IMR-90 (cell line): ENCODE data around the gene PIM3. TPM values are rescaled to one million over a fixed set of nuclear protein-coding genes. Genes with fewer than 3 reads are reported as not detected.

Experiments used
- ATAC-seq: fragments of 200-7000 bp; cut with Tn5 transposase; 2 replicates; pipeline ENCODE4 v1.9.1; 2020; ENCODE audit warnings: low read depth, mild to moderate bottlenecking, moderate library complexity
- BruUV-seq: library from RNA; stranded (reverse); fragments of 400-500 nt; replicated peaks from 2 replicates; lab custom pipeline; 2021; lab: Mats Ljungman, UMichigan
- CTCF ChIA-PET: fragments of 300-600 bp; formaldehyde crosslinking; extraction: SDS; loops from one replicate; lab custom pipeline; 2021; ENCODE audit warnings: antibody characterized with exemption; lab: Yijun Ruan, JAX
- POLR2A ChIA-PET: fragments of 300-600 bp; sonication (Branson Sonifier 250); formaldehyde crosslinking; loops from one replicate; lab custom pipeline; 2022; ENCODE audit warnings: antibody characterized with exemption; ENCODE audit not compliant: unreplicated experiment; lab: Charles Lee
- DNase-seq: peaks from one replicate; pipeline ENCODE4 v3.0.0; 2013
- H2AFZ ChIP-seq: replicated peaks from 2 replicates; pipeline ENCODE3; 2013; ENCODE audit warnings: low read length, mild to moderate bottlenecking; ENCODE audit not compliant: poor library complexity
- H2AK5ac ChIP-seq: 2 replicates; pipeline ENCODE4 v1.6.1; 2013; ENCODE audit warnings: low read depth, low read length, inconsistent platforms
- H2AK9ac ChIP-seq: replicated peaks from 2 replicates; pipeline ENCODE3; 2013; ENCODE audit warnings: mild to moderate bottlenecking, low read depth, low read length, moderate library complexity; ENCODE audit not compliant: poor library complexity
- H2BK120ac ChIP-seq: 2 replicates; pipeline ENCODE4 v1.6.1; 2013; ENCODE audit warnings: low read depth, low read length, inconsistent platforms
- H2BK15ac ChIP-seq: 3 replicates; pipeline ENCODE4 v1.6.1; 2013; ENCODE audit warnings: low read depth, low read length, inconsistent platforms
- H2BK20ac ChIP-seq: 2 replicates; pipeline ENCODE4 v1.6.1; 2013; ENCODE audit warnings: low read depth, mild to moderate bottlenecking, inconsistent platforms, low read length, moderate library complexity
- H2BK5ac ChIP-seq: 2 replicates; pipeline ENCODE4 v1.6.1; 2013; ENCODE audit warnings: mild to moderate bottlenecking, low read depth, low read length, inconsistent platforms; ENCODE audit not compliant: poor library complexity, severe bottlenecking
- H3K14ac ChIP-seq: replicated peaks from 2 replicates; pipeline ENCODE4 v1.6.1; 2013; ENCODE audit warnings: low read depth, low read length, inconsistent platforms
- H3K18ac ChIP-seq: 2 replicates; pipeline ENCODE4 v1.6.1; 2013; ENCODE audit warnings: low read depth, low read length, control low read depth
- H3K23ac ChIP-seq: 2 replicates; pipeline ENCODE4 v1.6.1; 2013; ENCODE audit warnings: low read depth, low read length, inconsistent platforms
- H3K27ac ChIP-seq: 2 replicates; pipeline ENCODE4 v1.5.1; 2013; ENCODE audit warnings: mild to moderate bottlenecking, control low read depth, low read length; ENCODE audit not compliant: insufficient read depth
- H3K27me3 ChIP-seq: 2 replicates; pipeline ENCODE4 v1.6.1; 2013; ENCODE audit warnings: low read length; ENCODE audit not compliant: control insufficient read depth, insufficient read depth
- H3K36me3 ChIP-seq: 2 replicates; pipeline ENCODE4 v1.6.1; 2013; ENCODE audit warnings: low read length, mixed read lengths; ENCODE audit not compliant: control insufficient read depth, insufficient read depth
- H3K4ac ChIP-seq: 2 replicates; pipeline ENCODE4 v1.6.1; 2013; ENCODE audit warnings: low read depth, low read length, inconsistent platforms
- H3K4me1 ChIP-seq: 2 replicates; pipeline ENCODE4 v1.6.1; 2013; ENCODE audit warnings: low read length, mixed read lengths; ENCODE audit not compliant: control insufficient read depth, insufficient read depth
- H3K4me2 ChIP-seq: 2 replicates; pipeline ENCODE4 v1.6.1; 2013; ENCODE audit warnings: low read depth, mild to moderate bottlenecking, control low read depth, low read length, moderate library complexity
- H3K4me3 ChIP-seq: 2 replicates; pipeline ENCODE4 v1.5.1; 2013; ENCODE audit warnings: low read depth, mild to moderate bottlenecking, control low read depth, low read length, moderate library complexity; ENCODE audit not compliant: insufficient read depth
- H3K56ac ChIP-seq: 2 replicates; pipeline ENCODE4 v1.6.1; 2013; ENCODE audit warnings: low read length, inconsistent platforms; ENCODE audit not compliant: insufficient read depth; ENCODE audit errors: extremely low read depth
- H3K79me1 ChIP-seq, 2 experiments: 2 replicates each; pipeline ENCODE4 v1.6.1; 2013; ENCODE audit warnings: low read length in 2 of 2, inconsistent platforms in 1 of 2, low read depth in 1 of 2
- H3K9ac ChIP-seq: 2 replicates; pipeline ENCODE4 v1.6.1; 2013; ENCODE audit warnings: low read depth, low read length, control low read depth
- H3K9me1 ChIP-seq: 2 replicates; pipeline ENCODE4 v1.6.1; 2013; ENCODE audit warnings: low read length, inconsistent platforms; ENCODE audit not compliant: insufficient read depth
- H3K9me3 ChIP-seq: 2 replicates; pipeline ENCODE4 v1.6.1; 2013; ENCODE audit warnings: low read length; ENCODE audit not compliant: control insufficient read depth, insufficient read depth
- H4K20me1 ChIP-seq: 2 replicates; pipeline ENCODE4 v1.6.1; 2013; ENCODE audit warnings: low read length, inconsistent platforms; ENCODE audit not compliant: insufficient read depth
- H4K5ac ChIP-seq: 2 replicates; pipeline ENCODE4 v1.6.1; 2013; ENCODE audit warnings: mild to moderate bottlenecking, low read depth, low read length, control low read depth
- H4K8ac ChIP-seq, 2 experiments: 2 replicates each; pipeline ENCODE4 v1.6.1; 2013; ENCODE audit warnings: low read depth in 2 of 2, low read length in 2 of 2, control low read depth in 1 of 2, inconsistent platforms in 1 of 2
- H4K91ac ChIP-seq: 2 replicates; pipeline ENCODE4 v1.6.1; 2013; ENCODE audit warnings: low read depth, low read length, inconsistent platforms; ENCODE audit not compliant: insufficient read depth
- BHLHE40 ChIP-seq: fragments of 150-350 bp; IDR thresholded peaks from 2 replicates; pipeline ENCODE4 v1.6.1; 2016; ENCODE audit warnings: mild to moderate bottlenecking, low read depth, low read length
- CEBPB ChIP-seq: IDR thresholded peaks from 2 replicates; pipeline ENCODE4 v1.6.1; 2012; ENCODE audit warnings: low read depth, low read length, improper control_type of control experiment
- CHD1 ChIP-seq: IDR thresholded peaks from 2 replicates; pipeline ENCODE4 v1.6.1; 2012; ENCODE audit warnings: low read depth, low read length, improper control_type of control experiment
- FOS ChIP-seq: fragments of 150-350 bp; IDR thresholded peaks from 2 replicates; pipeline ENCODE4 v1.6.1; 2016; ENCODE audit warnings: low read depth, low read length
- MAFK ChIP-seq: IDR thresholded peaks from 2 replicates; pipeline ENCODE4 v1.6.1; 2012; ENCODE audit warnings: low read depth, low read length, improper control_type of control experiment
- MAZ ChIP-seq: IDR thresholded peaks from 2 replicates; pipeline ENCODE4 v1.6.1; 2012; ENCODE audit warnings: low read depth, mild to moderate bottlenecking, low read length, improper control_type of control experiment, moderate library complexity, borderline replicate concordance
- MXI1 ChIP-seq: IDR thresholded peaks from 2 replicates; pipeline ENCODE4 v1.6.1; 2012; ENCODE audit warnings: low read depth, mild to moderate bottlenecking, low read length, moderate library complexity, borderline replicate concordance
- NFE2L2 ChIP-seq: fragments of 150-350 bp; IDR thresholded peaks from 2 replicates; pipeline ENCODE4 v1.6.1; 2016; ENCODE audit warnings: low read depth, mild to moderate bottlenecking, low read length
- POLR2A ChIP-seq: IDR thresholded peaks from 2 replicates; pipeline ENCODE4 v1.6.1; 2012; ENCODE audit warnings: mild to moderate bottlenecking, low read depth, low read length
- RAD21 ChIP-seq: IDR thresholded peaks from 2 replicates; pipeline ENCODE4 v1.6.1; 2012; ENCODE audit warnings: low read length, improper control_type of control experiment
- RFX5 ChIP-seq: IDR thresholded peaks from 2 replicates; pipeline ENCODE4 v1.8.0; 2012; ENCODE audit warnings: low read depth, mild to moderate bottlenecking, low read length, moderate library complexity
- SMC3 ChIP-seq: fragments of 150-350 bp; IDR thresholded peaks from 2 replicates; pipeline ENCODE4 v1.6.1; 2016; ENCODE audit warnings: low read depth, mild to moderate bottlenecking, antibody characterized with exemption, low read length, moderate library complexity
- USF2 ChIP-seq: fragments of 150-350 bp; IDR thresholded peaks from 2 replicates; pipeline ENCODE4 v1.6.1; 2017; ENCODE audit warnings: mild to moderate bottlenecking, antibody characterized with exemption, low read length, low read depth
- WGBS, 2 experiments: methylation state at CpG; one replicate each; pipeline versions ENCODE4 v1.1.5 to v1.1.7; 2013; ENCODE audit warnings: missing lambda C conversion rate in 2 of 2; ENCODE audit not compliant: insufficient read length in 1 of 2; ENCODE audit errors: extremely low coverage in 2 of 2; 5-methylcytosine and 5-hydroxymethylcytosine counted together
- dilution Hi-C: fragments of 300-500 bp; cut with HindIII; formaldehyde crosslinking; loops from one replicate; pipeline ENCODE4 v1.14.3; 2018; ENCODE audit warnings: low sequenced_read_pairs; ENCODE audit not compliant: unreplicated experiment
- in situ Hi-C: fragments of 300-500 bp; cut with MboI; formaldehyde crosslinking; loops from 3 replicates; pipeline ENCODE4 v1.14.3; 2019; ENCODE audit warnings: low sequenced_read_pairs, inconsistent platforms, mixed read lengths
- intact Hi-C: fragments of 100-400 bp; cut with micrococcal nuclease; formaldehyde crosslinking; loops from 2 replicates; pipeline ENCODE4 v1.10.0; 2022
- polyA plus RNA-seq, 3 experiments: library from polyadenylated mRNA; depleted of rRNA; stranded (reverse); fragments of >200 nt; gene quantifications; 2 replicates each; pipeline ENCODE4 v1.2.3, GENCODE V29; 2012; ENCODE audit warnings: low replicate concordance in 1 of 3
- total RNA-seq: library from RNA; depleted of rRNA; stranded (reverse); fragments of >200 nt; gene quantifications from 2 replicates; pipeline ENCODE4 v1.2.3, GENCODE V29; 2012
- TF ChIP-seq, protein P1 (sequence below): conservative IDR thresholded peaks from 2 replicates; pipeline ENCODE4 v1.5.1; 2012; ENCODE audit warnings: mild to moderate bottlenecking, low read depth, low read length, improper control_type of control experiment

Gene PIM3
- total and polyA plus RNA-seq, 2 of the 4 experiments (the other 2 are of a cell fraction) = 8.6 to 24.7 TPM

- Histone ChIP-seq H3K4me3 (peak overlapping the region; percentile 58), H3K9me1 (peaks cover 3% of the 10 kb centered on the region; the same call in 1 of the 2 replicates), H3K14ac (peak overlapping the region; percentile 68), H2BK120ac (peak overlapping the region; percentile 35; the same call in 1 of the 2 replicates), H2BK15ac (0 out of 3 replicates have a peak overlapping the region, but pooled peaks have one; percentile 61), H3K23ac (peak overlapping the region; percentile 89), H3K79me1 (peaks cover 16 to 49% of the 10 kb centered on the region in 2 experiments), H3K18ac (peak overlapping the region; percentile 74), H3K4me2 (peak overlapping the region; percentile 90), H3K9me3 (no peaks in the 10 kb centered on the region), H3K56ac (peak overlapping the region; percentile 28; the same call in 1 of the 2 replicates), H2BK20ac (no peak overlapping the region), H4K91ac (peak overlapping the region; percentile 81), H3K36me3 (peaks cover 30% of the 10 kb centered on the region), H4K5ac (peak overlapping the region; percentile 81), H2AK5ac (peak overlapping the region; percentile 90), H3K9ac (peak overlapping the region; percentile 88), H3K27me3 (no peaks in the 10 kb centered on the region), H3K4ac (peak overlapping the region; percentile 93), H4K8ac (peak overlapping the region; percentile 66 to 80; a peak in 3 of 4 replicates), H2BK5ac (peak overlapping the region; percentile 89), H3K4me1 (peaks cover 31% of the 10 kb centered on the region), H2AFZ (peak overlapping the region; percentile 76), H2AK9ac (peak overlapping the region; percentile 98), H4K20me1 (peaks cover 37% of the 10 kb centered on the region), H3K27ac (peak overlapping the region; percentile 98)
- dilution Hi-C loops = no loop called here
- DNase-seq = peak; percentile 93
- BruUV-seq = no TSS peak
- POLR2A ChIA-PET = interaction anchor here (0.6 to 1.3 kb wide), 2 partner anchors 10 to 21 kb away, joined by 3 to 5 read pairs; no protein-coding TSS in a partner anchor
- WGBS, 2 experiments = 0% methylated on average over 13 of the region's 70 CpGs; no CpG with 5 or more reads in 1 of the 2 experiments
- CTCF ChIA-PET = interaction anchor here (0.6 kb wide), 1 partner anchor 14 kb away, joined by 5 read pairs; no protein-coding TSS in a partner anchor
- peak; percentile 50 for ATAC-seq
- in situ Hi-C loops = no loop called here
- intact Hi-C loops = loop anchor here (1.0 kb wide), 1 partner anchor 44 kb away; the partner anchor contains the start of genes ALG12 and CRELD2
- TF ChIP-seq SMC3 (no peak), CEBPB (peak; percentile 31; the same call in 1 of the 2 replicates), MXI1 (0 out of 2 replicates have a peak, but pooled peaks have one; percentile 12), MAFK (no peak), RFX5 (no peak), NFE2L2 (no peak; the same call in 1 of the 2 replicates), FOS (no peak), BHLHE40 (peak; percentile 81), POLR2A (peak; percentile 85), RAD21 (no peak), MAZ (no peak; the same call in 1 of the 2 replicates), USF2 (peak; percentile 74), CHD1 (no peak)
- TF ChIP-seq, protein P1, sequence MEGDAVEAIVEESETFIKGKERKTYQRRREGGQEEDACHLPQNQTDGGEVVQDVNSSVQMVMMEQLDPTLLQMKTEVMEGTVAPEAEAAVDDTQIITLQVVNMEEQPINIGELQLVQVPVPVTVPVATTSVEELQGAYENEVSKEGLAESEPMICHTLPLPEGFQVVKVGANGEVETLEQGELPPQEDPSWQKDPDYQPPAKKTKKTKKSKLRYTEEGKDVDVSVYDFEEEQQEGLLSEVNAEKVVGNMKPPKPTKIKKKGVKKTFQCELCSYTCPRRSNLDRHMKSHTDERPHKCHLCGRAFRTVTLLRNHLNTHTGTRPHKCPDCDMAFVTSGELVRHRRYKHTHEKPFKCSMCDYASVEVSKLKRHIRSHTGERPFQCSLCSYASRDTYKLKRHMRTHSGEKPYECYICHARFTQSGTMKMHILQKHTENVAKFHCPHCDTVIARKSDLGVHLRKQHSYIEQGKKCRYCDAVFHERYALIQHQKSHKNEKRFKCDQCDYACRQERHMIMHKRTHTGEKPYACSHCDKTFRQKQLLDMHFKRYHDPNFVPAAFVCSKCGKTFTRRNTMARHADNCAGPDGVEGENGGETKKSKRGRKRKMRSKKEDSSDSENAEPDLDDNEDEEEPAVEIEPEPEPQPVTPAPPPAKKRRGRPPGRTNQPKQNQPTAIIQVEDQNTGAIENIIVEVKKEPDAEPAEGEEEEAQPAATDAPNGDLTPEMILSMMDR = no peak
These were observed 1.6 kb downstream of the PIM3 start for GRCh38 chr22:49962012-49962750.
